ENCODE data around the gene UBQLN4. TPM values are rescaled to one million over a fixed set of nuclear protein-coding genes. Genes with fewer than 3 reads are reported as not detected.
A peak's percentile ranks its signal among the peaks of the same experiment; 100 is the strongest.

Gene UBQLN4
- total RNA-seq, 1 donor from 2014 or later: 43.7 TPM

DNA sequence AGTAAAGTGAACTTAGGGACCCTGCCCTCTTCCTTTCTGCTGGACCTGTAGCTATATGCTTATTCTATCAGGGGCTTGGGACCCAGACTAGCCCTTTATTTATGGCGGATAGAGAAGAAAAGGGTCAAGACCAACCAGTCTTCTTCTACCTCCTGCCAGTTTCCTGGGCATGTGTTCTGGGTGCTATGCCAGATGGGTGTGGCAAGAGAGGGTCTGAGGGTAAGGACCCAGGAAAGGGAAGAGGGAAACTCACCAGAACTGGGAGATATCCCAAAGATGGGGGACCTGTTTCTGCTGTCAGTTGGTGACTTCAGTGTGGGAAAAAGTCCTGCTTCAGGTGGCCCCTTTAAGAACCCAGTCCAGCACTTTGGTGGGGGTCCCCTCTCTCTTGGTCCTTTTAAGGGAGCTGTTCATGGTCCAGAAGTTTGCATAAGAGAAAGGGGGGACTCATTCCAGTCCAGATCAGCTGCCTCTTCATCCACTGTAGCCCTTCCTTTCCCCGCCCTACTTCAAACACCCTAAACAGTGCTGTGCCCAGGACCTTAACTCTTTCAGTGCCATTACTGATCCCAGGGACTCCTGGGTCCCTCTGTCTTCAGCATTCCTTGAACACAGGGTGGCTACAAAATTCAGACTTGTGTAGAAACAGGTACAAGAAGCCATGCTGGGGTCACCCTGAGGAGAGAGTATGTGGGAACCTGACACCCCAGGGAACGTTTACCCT, 51.2 kb downstream of the UBQLN4 start:
- H3K36me3 ChIP-seq: no peaks in the 10 kb centered on the region
- no peak overlapping the region for H3K27ac ChIP-seq
- H3F3A ChIP-seq (ENCODE audit: low read depth): peaks cover 14% of the 10 kb centered on the region
- no peak overlapping the region for H2AFZ ChIP-seq (replicated peaks)
- no peak overlapping the region for H3K27ac Mint-ChIP-seq
- no peak overlapping the region for H3K4me3 ChIP-seq
- no peak overlapping the region for H3K9ac ChIP-seq
- peaks cover 7% of the 10 kb centered on the region for H3K4me1 Mint-ChIP-seq
- TF ChIP-seq, protein P1, sequence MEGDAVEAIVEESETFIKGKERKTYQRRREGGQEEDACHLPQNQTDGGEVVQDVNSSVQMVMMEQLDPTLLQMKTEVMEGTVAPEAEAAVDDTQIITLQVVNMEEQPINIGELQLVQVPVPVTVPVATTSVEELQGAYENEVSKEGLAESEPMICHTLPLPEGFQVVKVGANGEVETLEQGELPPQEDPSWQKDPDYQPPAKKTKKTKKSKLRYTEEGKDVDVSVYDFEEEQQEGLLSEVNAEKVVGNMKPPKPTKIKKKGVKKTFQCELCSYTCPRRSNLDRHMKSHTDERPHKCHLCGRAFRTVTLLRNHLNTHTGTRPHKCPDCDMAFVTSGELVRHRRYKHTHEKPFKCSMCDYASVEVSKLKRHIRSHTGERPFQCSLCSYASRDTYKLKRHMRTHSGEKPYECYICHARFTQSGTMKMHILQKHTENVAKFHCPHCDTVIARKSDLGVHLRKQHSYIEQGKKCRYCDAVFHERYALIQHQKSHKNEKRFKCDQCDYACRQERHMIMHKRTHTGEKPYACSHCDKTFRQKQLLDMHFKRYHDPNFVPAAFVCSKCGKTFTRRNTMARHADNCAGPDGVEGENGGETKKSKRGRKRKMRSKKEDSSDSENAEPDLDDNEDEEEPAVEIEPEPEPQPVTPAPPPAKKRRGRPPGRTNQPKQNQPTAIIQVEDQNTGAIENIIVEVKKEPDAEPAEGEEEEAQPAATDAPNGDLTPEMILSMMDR (IDR thresholded peaks at IDR 0.05): no peak
- TF ChIP-seq EZH2phosphoT487 (IDR thresholded peaks at IDR 0.05) (no peak), EZH2 (IDR thresholded peaks at IDR 0.05) (no peak)
- no peaks in the 10 kb centered on the region for H3K36me3 Mint-ChIP-seq
- no peak for DNase-seq (ENCODE audit: low spot score)
- H4K20me1 ChIP-seq (ENCODE audit: low read depth): no peaks in the 10 kb centered on the region
- H3K4me2 ChIP-seq: peak overlapping the region; percentile 38
- peaks cover 11% of the 10 kb centered on the region for H3K4me1 ChIP-seq
- peaks cover 4% of the 10 kb centered on the region for H3K27me3 Mint-ChIP-seq (ENCODE audit: insufficient read depth, low read depth)
- H3K27me3 ChIP-seq: no peaks in the 10 kb centered on the region
- no peaks in the 10 kb centered on the region for H3K79me2 ChIP-seq (ENCODE audit: low read depth)
- H3K4me3 Mint-ChIP-seq: no peak overlapping the region
- no peaks in the 10 kb centered on the region for H3K9me3 Mint-ChIP-seq
- H3K9me3 ChIP-seq (ENCODE audit: low read depth): no peaks in the 10 kb centered on the region

DNA sequence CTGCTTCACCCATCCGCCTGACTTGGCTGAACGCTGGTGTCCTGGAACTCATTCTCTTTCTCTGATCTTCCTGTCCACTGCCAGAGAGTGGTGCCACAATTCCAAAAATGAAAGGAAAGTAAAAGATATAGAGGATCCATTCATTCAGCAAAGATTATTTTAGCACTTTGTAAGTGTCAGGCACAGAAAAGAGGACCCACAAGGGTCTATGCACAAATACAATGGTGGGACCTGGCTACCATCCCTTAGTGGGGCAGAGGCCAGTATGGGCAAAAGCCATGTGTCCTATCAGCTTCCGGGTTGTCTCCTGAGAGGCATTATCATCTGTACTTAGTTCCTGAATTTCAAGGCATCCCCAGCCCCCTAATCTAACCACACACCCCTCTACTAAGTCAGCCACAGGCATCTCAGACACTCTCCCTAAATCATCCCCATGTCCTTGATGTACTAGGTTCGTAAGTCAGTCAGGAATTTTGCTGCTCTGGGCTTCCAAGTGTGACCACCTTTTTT, 51.9 kb downstream of the UBQLN4 start:
- Histone ChIP-seq H3K4me3 (no peak overlapping the region), H3K4me2 (no peak overlapping the region), H3K79me2 (ENCODE audit: low read depth) (no peaks in the 10 kb centered on the region), H4K20me1 (ENCODE audit: low read depth) (no peaks in the 10 kb centered on the region), H3K27me3 (no peaks in the 10 kb centered on the region), H3K27ac (no peak overlapping the region), H3K9ac (no peak overlapping the region), H3K4me1 (peaks cover 9% of the 10 kb centered on the region), H3F3A (ENCODE audit: low read depth) (peaks cover 8% of the 10 kb centered on the region), H3K36me3 (no peaks in the 10 kb centered on the region), H3K9me3 (ENCODE audit: low read depth) (no peaks in the 10 kb centered on the region), H2AFZ (replicated peaks) (no peak overlapping the region)
- no peak for DNase-seq (ENCODE audit: low spot score)
- Mint-ChIP-seq H3K27ac (no peak overlapping the region), H3K4me3 (no peak overlapping the region), H3K36me3 (no peaks in the 10 kb centered on the region), H3K9me3 (no peaks in the 10 kb centered on the region), H3K4me1 (peaks cover 7% of the 10 kb centered on the region), H3K27me3 (ENCODE audit: insufficient read depth, low read depth) (peaks cover 4% of the 10 kb centered on the region)
- TF ChIP-seq EZH2phosphoT487 (IDR thresholded peaks at IDR 0.05) (no peak), EZH2 (IDR thresholded peaks at IDR 0.05) (no peak)
- TF ChIP-seq, protein P1 (IDR thresholded peaks at IDR 0.05): no peak

DNA sequence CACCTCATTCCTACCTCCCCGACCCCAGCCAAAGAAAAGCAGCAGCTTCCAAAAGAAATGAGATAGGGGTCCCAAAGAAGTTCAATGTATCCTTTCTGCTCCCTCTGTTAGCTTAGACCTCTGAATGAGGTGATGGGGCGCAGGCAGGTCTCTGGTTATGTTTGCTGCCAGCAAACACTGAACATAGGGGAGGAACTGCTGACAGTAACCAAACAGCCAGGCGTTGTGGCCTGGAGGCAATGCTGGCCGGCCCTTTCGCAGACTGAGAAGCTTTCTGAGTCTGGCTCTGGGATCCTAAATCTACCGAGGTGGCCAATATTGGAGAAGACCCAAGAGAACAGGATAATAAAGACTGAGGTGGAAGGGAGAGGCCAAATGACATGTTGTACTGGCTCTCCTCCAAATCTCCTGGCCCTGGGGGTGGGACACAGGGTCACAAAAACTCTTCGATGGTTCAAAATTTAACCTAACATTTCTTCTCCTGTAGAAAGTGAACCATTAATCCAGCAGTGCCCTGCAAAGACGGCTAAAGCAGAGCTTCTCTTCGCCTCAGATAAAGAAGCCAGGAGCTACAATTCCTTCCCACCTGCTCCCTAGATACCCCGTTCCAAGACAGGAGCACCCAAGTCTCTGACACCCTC, 52.5 kb downstream of the UBQLN4 start:
- Histone ChIP-seq H3K4me3 (no peak overlapping the region), H3K36me3 (no peaks in the 10 kb centered on the region), H3K79me2 (ENCODE audit: low read depth) (no peaks in the 10 kb centered on the region), H3K4me1 (peaks cover 11% of the 10 kb centered on the region), H3K4me2 (no peak overlapping the region), H4K20me1 (ENCODE audit: low read depth) (no peaks in the 10 kb centered on the region), H2AFZ (replicated peaks) (no peak overlapping the region), H3K9ac (no peak overlapping the region), H3K9me3 (ENCODE audit: low read depth) (no peaks in the 10 kb centered on the region), H3K27me3 (no peaks in the 10 kb centered on the region), H3K27ac (no peak overlapping the region), H3F3A (ENCODE audit: low read depth) (peaks cover 6% of the 10 kb centered on the region)
- peaks cover 4% of the 10 kb centered on the region for H3K27me3 Mint-ChIP-seq (ENCODE audit: insufficient read depth, low read depth)
- no peak for TF ChIP-seq EZH2phosphoT487 (IDR thresholded peaks at IDR 0.05)
- H3K9me3 Mint-ChIP-seq: no peaks in the 10 kb centered on the region
- H3K4me3 Mint-ChIP-seq: no peak overlapping the region
- no peak for DNase-seq (ENCODE audit: low spot score)
- H3K4me1 Mint-ChIP-seq: peaks cover 9% of the 10 kb centered on the region
- no peak overlapping the region for H3K27ac Mint-ChIP-seq
- no peaks in the 10 kb centered on the region for H3K36me3 Mint-ChIP-seq

DNA sequence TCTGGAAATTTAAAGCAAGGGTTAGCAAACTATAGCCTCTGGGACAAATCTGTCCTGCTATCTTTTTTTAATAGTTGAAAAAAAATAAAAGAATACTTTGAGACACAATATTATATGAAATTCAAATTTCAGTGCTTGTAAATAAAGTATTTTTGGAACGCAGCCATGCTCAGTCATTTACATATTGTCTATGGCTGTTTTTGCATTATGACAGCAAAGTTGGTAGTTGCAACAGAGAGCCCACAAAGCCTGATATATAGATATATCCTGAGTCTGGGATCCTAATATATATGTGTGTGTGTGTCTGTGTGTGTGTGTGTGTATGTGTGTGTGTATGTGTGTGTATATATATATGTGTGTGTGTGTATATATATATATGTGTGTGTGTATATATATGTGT, 53.6 kb downstream of the UBQLN4 start:
- no peak overlapping the region for H3K4me3 Mint-ChIP-seq
- no peak for DNase-seq (ENCODE audit: low spot score)
- Histone ChIP-seq H3K9ac (no peak overlapping the region), H3K9me3 (ENCODE audit: low read depth) (no peaks in the 10 kb centered on the region), H3K36me3 (no peaks in the 10 kb centered on the region), H3K79me2 (ENCODE audit: low read depth) (no peaks in the 10 kb centered on the region), H3K27ac (no peak overlapping the region), H3K27me3 (no peaks in the 10 kb centered on the region), H3K4me2 (no peak overlapping the region), H3K4me1 (peaks cover 11% of the 10 kb centered on the region), H3K4me3 (no peak overlapping the region), H3F3A (ENCODE audit: low read depth) (peaks cover under 1% of the 10 kb centered on the region), H2AFZ (replicated peaks) (no peak overlapping the region), H4K20me1 (ENCODE audit: low read depth) (no peaks in the 10 kb centered on the region)
- peaks cover 4% of the 10 kb centered on the region for H3K27me3 Mint-ChIP-seq (ENCODE audit: insufficient read depth, low read depth)
- TF ChIP-seq, protein P1 (IDR thresholded peaks at IDR 0.05): no peak
- TF ChIP-seq EZH2 (IDR thresholded peaks at IDR 0.05): no peak
- no peak for TF ChIP-seq EZH2phosphoT487 (IDR thresholded peaks at IDR 0.05)
- H3K36me3 Mint-ChIP-seq: no peaks in the 10 kb centered on the region
- H3K4me1 Mint-ChIP-seq: peaks cover 15% of the 10 kb centered on the region
- no peak overlapping the region for H3K27ac Mint-ChIP-seq
- no peaks in the 10 kb centered on the region for H3K9me3 Mint-ChIP-seq
